Endothelial cell of umbilical vein (primary cell): ENCODE results near the gene PLCXD1. TPM values are rescaled to one million over a fixed set of nuclear protein-coding genes. Genes with fewer than 3 reads are reported as not detected.

Experiments
- BruUV-seq: library from RNA; stranded (reverse); fragments of 400-500 nt; replicated peaks from 2 replicates; lab custom pipeline; 2021; lab: Mats Ljungman, UMichigan
- CTCF ChIA-PET: fragments of 300-600, 350-600 bp; sonication (Branson Sonifier 250); formaldehyde crosslinking; loops from one replicate; lab custom pipeline; 2021; ENCODE audit warnings: antibody characterized with exemption, inconsistent platforms; lab: Charles Lee
- POLR2A ChIA-PET: fragments of 300-600, 350-600 bp; sonication (Branson Sonifier 250); formaldehyde crosslinking; loops from one replicate; lab custom pipeline; 2021; ENCODE audit warnings: antibody characterized with exemption, inconsistent platforms; lab: Charles Lee
- DNase-seq: peaks from one replicate; pipeline ENCODE4 v3.0.0-alpha.2; 2011; ENCODE audit warnings: low read depth, low spot score
- FAIRE-seq: peaks from 2 replicates; lab custom pipeline; 2011; peaks lifted over from hg19 to GRCh38; lab: Jason Lieb, UNC
- H2AFZ ChIP-seq: 2 replicates; pipeline ENCODE4 v1.6.0; 2012; ENCODE audit warnings: low read depth, low read length, control low read depth, inconsistent platforms
- H3K27ac ChIP-seq: 2 replicates; pipeline ENCODE4 v1.5.1; 2011; ENCODE audit warnings: low read depth, mild to moderate bottlenecking, control low read depth, low read length, moderate library complexity; ENCODE audit not compliant: insufficient read depth
- H3K27me3 ChIP-seq, 2 experiments: 2 replicates each; pipeline versions ENCODE4 v1.6.0 to v1.6.1; 2011; ENCODE audit warnings: low read length in 2 of 2, mixed read lengths in 1 of 2; ENCODE audit not compliant: control insufficient read depth in 2 of 2, insufficient read depth in 2 of 2
- H3K36me3 ChIP-seq, 2 experiments: 2 replicates in 1 of 2; 3 replicates in 1 of 2; pipeline ENCODE4 v1.5.1; 2011; ENCODE audit warnings: low read length in 2 of 2, mild to moderate bottlenecking in 1 of 2, moderate library complexity in 1 of 2; ENCODE audit not compliant: control insufficient read depth in 2 of 2, insufficient read depth in 2 of 2; ENCODE audit errors: extremely low read depth in 1 of 2
- H3K4me1 ChIP-seq: 3 replicates; pipeline ENCODE4 v1.5.1; 2011; ENCODE audit warnings: mild to moderate bottlenecking, low read length; ENCODE audit not compliant: control insufficient read depth, insufficient read depth; ENCODE audit errors: extremely low read depth
- H3K4me2 ChIP-seq: 2 replicates; pipeline ENCODE4 v1.6.1; 2011; ENCODE audit warnings: low read length, control low read depth, mixed read lengths; ENCODE audit not compliant: insufficient read depth
- H3K4me3 ChIP-seq, 3 experiments: fragments of 200-600 bp in 1 of 3; sonication (generic), shearing (Covaris generic) in 1 of 3; replicated peaks in 1 of 3; 2 replicates each; pipeline ENCODE4 v1.5.1; 2011 to 2016; ENCODE audit warnings: control low read depth in 3 of 3, low read length in 3 of 3, mild to moderate bottlenecking in 2 of 3, inconsistent platforms in 1 of 3, low read depth in 1 of 3, moderate library complexity in 1 of 3; ENCODE audit not compliant: insufficient read depth in 1 of 3
- H3K79me2 ChIP-seq: 2 replicates; pipeline ENCODE4 v1.6.0; 2012; ENCODE audit warnings: low read length, inconsistent platforms; ENCODE audit not compliant: control insufficient read depth, insufficient read depth
- H3K9ac ChIP-seq: replicated peaks from 2 replicates; pipeline ENCODE3; 2011; ENCODE audit warnings: low read length, control low read depth; ENCODE audit not compliant: insufficient read depth; ENCODE audit errors: extremely low read depth
- H3K9me1 ChIP-seq: replicated peaks from 3 replicates; pipeline ENCODE4 v1.6.0; 2011; ENCODE audit warnings: mild to moderate bottlenecking, low read length; ENCODE audit not compliant: control insufficient read depth, insufficient read depth; ENCODE audit errors: extremely low read depth
- H3K9me3 ChIP-seq: replicated peaks from 2 replicates; pipeline ENCODE4 v1.5.1; 2012; ENCODE audit warnings: low read length, inconsistent platforms; ENCODE audit not compliant: control insufficient read depth, insufficient read depth
- H4K20me1 ChIP-seq: replicated peaks from 2 replicates; pipeline ENCODE3; 2011; ENCODE audit warnings: mild to moderate bottlenecking, low read length; ENCODE audit not compliant: control insufficient read depth, insufficient read depth; ENCODE audit errors: extremely low read depth
- CTCF ChIP-seq, 2 donors: IDR thresholded peaks; 1 replicate in 1 of 2; 2 replicates in 1 of 2; pipeline ENCODE4 v1.5.1; 2011; ENCODE audit warnings: low read length in 2 of 2, mild to moderate bottlenecking in 2 of 2, moderate library complexity in 2 of 2, control low read depth in 1 of 2, inconsistent platforms in 1 of 2, low read depth in 1 of 2; ENCODE audit not compliant: insufficient read depth in 1 of 2; ENCODE audit errors: extremely low read depth in 1 of 2
- EZH2 ChIP-seq: IDR thresholded peaks from 2 replicates; pipeline ENCODE4 v1.6.1; 2012; ENCODE audit warnings: borderline replicate concordance, low read depth, mild to moderate bottlenecking, moderate library complexity, low read length, inconsistent platforms; ENCODE audit not compliant: severe bottlenecking
- FOS ChIP-seq: IDR thresholded peaks from 2 replicates; pipeline ENCODE4 v1.6.1; 2011; ENCODE audit warnings: mild to moderate bottlenecking, low read length, moderate library complexity, borderline replicate concordance; ENCODE audit not compliant: insufficient read depth
- GATA2 ChIP-seq: IDR thresholded peaks from 2 replicates; pipeline ENCODE4 v1.7.0; 2011; ENCODE audit warnings: low read depth, mild to moderate bottlenecking, moderate library complexity, mixed read lengths, low read length; ENCODE audit not compliant: insufficient read length, insufficient read depth
- JUN ChIP-seq: IDR thresholded peaks from 2 replicates; pipeline ENCODE4 v1.6.1; 2011; ENCODE audit warnings: borderline replicate concordance, low read depth; ENCODE audit not compliant: insufficient read length, insufficient read depth
- MYC ChIP-seq: IDR thresholded peaks from one replicate; pipeline ENCODE4 v1.6.1; 2011; ENCODE audit warnings: mild to moderate bottlenecking, low read depth, low read length
- POLR2A ChIP-seq: IDR thresholded peaks from 2 replicates; pipeline ENCODE4 v1.6.1; 2012; ENCODE audit warnings: low read depth, mild to moderate bottlenecking, control low read depth, low read length
- POLR2AphosphoS5 ChIP-seq: IDR thresholded peaks from 2 replicates; pipeline ENCODE4 v1.6.1; 2012; ENCODE audit warnings: low read depth, mild to moderate bottlenecking, control low read depth, low read length, moderate library complexity; ENCODE audit not compliant: insufficient read depth
- dilution Hi-C: fragments of 300-500 bp; cut with MboI; formaldehyde crosslinking; loops from one replicate; pipeline ENCODE4 v1.15.0; 2019; ENCODE audit warnings: low sequenced_read_pairs; ENCODE audit not compliant: extremely low pct_ligation_motif_present
- intact Hi-C: fragments of 100-400 bp; cut with micrococcal nuclease; formaldehyde crosslinking; loops from one replicate; pipeline ENCODE4 v1.10.0; 2022
- polyA plus RNA-seq, 4 experiments: library from polyadenylated mRNA; depleted of rRNA in 3 of 4; stranded (reverse) in 3 of 4; unstranded in 1 of 4; fragments of >200 nt; gene quantifications; 2 replicates each; pipeline versions ENCODE4 v1.2.1 to v1.2.3, GENCODE V29; 2011 to 2012; ENCODE audit warnings: missing spikeins in 1 of 4
- total RNA-seq: library from RNA; stranded (reverse); gene quantifications from 2 replicates; pipeline ENCODE4 v1.2.3, GENCODE V29; 2021
- TF ChIP-seq, protein P1 (sequence below): IDR thresholded peaks from 2 replicates; pipeline ENCODE4 v1.6.1; 2011; ENCODE audit not compliant: insufficient read depth, insufficient read length

PLCXD1 gene
- total and polyA plus RNA-seq, 2 donors (not counting 3 experiments of a cell fraction or from before 2014, with no cell fraction given): 11.7 to 16.8 TPM

GRCh38 chrX:310621-311155 lies 29.5 kb downstream of the PLCXD1 start:
- ChIA-PET CTCF (no interaction called here), POLR2A (no interaction called here)
- no peaks in the 10 kb centered on the region for H3K79me2 ChIP-seq
- no peak overlapping the region for H3K4me3 ChIP-seq
- H3K4me2 ChIP-seq: no peak overlapping the region
- H3K9ac ChIP-seq: no peak overlapping the region
- no peaks in the 10 kb centered on the region for H3K9me3 ChIP-seq
- DNase-seq (no peak), FAIRE-seq (no peak)
- H3K27ac ChIP-seq: no peak overlapping the region
- no peaks in the 10 kb centered on the region for H3K27me3 ChIP-seq
- no peak overlapping the region for H2AFZ ChIP-seq
- dilution Hi-C loops (no loop called here), intact Hi-C loops (no loop called here)
- H4K20me1 ChIP-seq: no peaks in the 10 kb centered on the region
- H3K9me1 ChIP-seq: no peaks in the 10 kb centered on the region
- TF ChIP-seq GATA2 (no peak), EZH2 (no peak), JUN (no peak), POLR2A (no peak), MYC (no peak), POLR2AphosphoS5 (no peak), CTCF (IDR thresholded peaks at IDR 0.05; ENCODE audit: extremely low read depth in 1 of 2, insufficient read depth in 1 of 2, low read depth in 1 of 2, low read length in 2 of 2) (no peak), FOS (no peak)
- TF ChIP-seq, protein P1, sequence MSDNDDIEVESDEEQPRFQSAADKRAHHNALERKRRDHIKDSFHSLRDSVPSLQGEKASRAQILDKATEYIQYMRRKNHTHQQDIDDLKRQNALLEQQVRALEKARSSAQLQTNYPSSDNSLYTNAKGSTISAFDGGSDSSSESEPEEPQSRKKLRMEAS: no peak
- no TSS peak for BruUV-seq
- H3K4me1 ChIP-seq: no peaks in the 10 kb centered on the region
- peaks cover 13 to 32% of the 10 kb centered on the region in 2 experiments for H3K36me3 ChIP-seq
